Gastrocnemius medialis (tissue), 4 donors: ENCODE results near the gene CELSR1. TPM values are rescaled to one million over a fixed set of nuclear protein-coding genes. Genes with fewer than 3 reads are reported as not detected.

ENCODE experiments used
- ATAC-seq, 2 donors: fragments of 150-250 bp; one replicate each; pipeline ENCODE4 v1.9.1; 2016
- DNase-seq, 2 donors: peaks; one replicate each; pipeline ENCODE4 v3.0.0-alpha.2; 2019
- H3K27ac ChIP-seq, 4 donors: fragments of 200-600 bp; sonication (generic); 1 replicate in 1 of 4; 2 replicates in 3 of 4; pipeline ENCODE4 v1.5.1; 2016 to 2018; ENCODE audit warnings: mild to moderate bottlenecking in 2 of 4, moderate library complexity in 1 of 4
- H3K27me3 ChIP-seq, 3 donors: fragments of 200-600 bp; sonication (generic) in 2 of 3; 1 replicate in 1 of 3; 2 replicates in 2 of 3; pipeline versions ENCODE4 v1.5.1 to v1.6.0; 2016 to 2019; ENCODE audit warnings: mild to moderate bottlenecking in 1 of 3, moderate library complexity in 1 of 3
- H3K36me3 ChIP-seq, 2 donors: fragments of 200-600 bp; sonication (generic) in 1 of 2; one replicate each; pipeline ENCODE4 v1.5.1; 2017 to 2018
- H3K4me1 ChIP-seq, 2 donors: fragments of 200-600 bp; sonication (generic) in 1 of 2; one replicate each; pipeline ENCODE4 v1.5.1; 2016 to 2017; ENCODE audit warnings: mild to moderate bottlenecking in 2 of 2
- H3K4me3 ChIP-seq, 4 donors: fragments of 200-600 bp; sonication (generic) in 3 of 4; 1 replicate in 1 of 4; 2 replicates in 3 of 4; pipeline ENCODE4 v1.5.1; 2016 to 2019; ENCODE audit warnings: mild to moderate bottlenecking in 2 of 4
- H3K9me3 ChIP-seq, 3 donors: fragments of 200-600 bp; sonication (generic) in 2 of 3; 1 replicate in 1 of 3; 2 replicates in 2 of 3; pipeline ENCODE4 v1.5.1; 2016 to 2019
- CTCF ChIP-seq, 5 experiments: fragments of 450-650 bp in 3 of 5; fragments of 200-600 bp in 2 of 5; sonication (generic) in 2 of 5; IDR thresholded peaks in 4 of 5; conservative IDR thresholded peaks in 1 of 5; 1 replicate in 4 of 5; 2 replicates in 1 of 5; pipeline ENCODE4 v1.5.1; 2016 to 2019; ENCODE audit warnings: antibody characterized with exemption in 5 of 5, mild to moderate bottlenecking in 3 of 5, moderate library complexity in 3 of 5
- POLR2A ChIP-seq, 2 donors: fragments of 450-650 bp; IDR thresholded peaks; one replicate each; pipeline ENCODE4 v1.6.1; 2017; ENCODE audit warnings: antibody characterized with exemption in 2 of 2, mild to moderate bottlenecking in 2 of 2, moderate library complexity in 2 of 2
- in situ Hi-C, 4 donors: fragments of 200-750 bp; cut with MboI; loops; one replicate each; pipeline versions ENCODE4 v1.15.0 to v1.8.0; 2017; ENCODE audit warnings: low sequenced_read_pairs in 4 of 4
- intact Hi-C: fragments of 100-400 bp; cut with DNase I; formaldehyde crosslinking; loops from one replicate; pipeline ENCODE4 v1.15.1; 2023; ENCODE audit warnings: low total_unique reads
- total RNA-seq, 4 donors: library from RNA; depleted of rRNA; stranded (reverse); fragments of >200 nt; gene quantifications; one replicate each; pipeline versions ENCODE4 v1.1.0 to v1.2.3, GENCODE V29; 2016

The CELSR1 gene
- total RNA-seq, 4 donors from 2014 or later = 0.10 to 1.5 (median 0.87) TPM

GRCh38 chr22:46352276-46352675 is 185.1 kb downstream of the CELSR1 start:
- H3K4me3 ChIP-seq = no peak overlapping the region
- H3K9me3 ChIP-seq = no peaks in the 10 kb centered on the region
- H3K36me3 ChIP-seq = peaks cover 3 to 82% of the 10 kb centered on the region in 2 donors
- intact Hi-C loops (no loop called here), in situ Hi-C loops (loop anchor here in 1 of 4 donors (25.0 kb wide), 1 partner anchor 185 kb away; the partner anchor contains the start of gene CELSR1)
- ATAC-seq = no peak
- H3K4me1 ChIP-seq = peaks cover 5% of the 10 kb centered on the region in 2 donors
- TF ChIP-seq POLR2A (IDR thresholded peaks at IDR 0.05) (no peak), CTCF (IDR thresholded peaks at IDR 0.05 in 4 of 5, conservative IDR thresholded peaks at IDR 0.05 in 1 of 5) (no peak)
- no peak for DNase-seq
- no peaks in the 10 kb centered on the region for H3K27me3 ChIP-seq
- peak overlapping the region in 2 of 4 donors; percentile 69 to 74 for H3K27ac ChIP-seq

DNA sequence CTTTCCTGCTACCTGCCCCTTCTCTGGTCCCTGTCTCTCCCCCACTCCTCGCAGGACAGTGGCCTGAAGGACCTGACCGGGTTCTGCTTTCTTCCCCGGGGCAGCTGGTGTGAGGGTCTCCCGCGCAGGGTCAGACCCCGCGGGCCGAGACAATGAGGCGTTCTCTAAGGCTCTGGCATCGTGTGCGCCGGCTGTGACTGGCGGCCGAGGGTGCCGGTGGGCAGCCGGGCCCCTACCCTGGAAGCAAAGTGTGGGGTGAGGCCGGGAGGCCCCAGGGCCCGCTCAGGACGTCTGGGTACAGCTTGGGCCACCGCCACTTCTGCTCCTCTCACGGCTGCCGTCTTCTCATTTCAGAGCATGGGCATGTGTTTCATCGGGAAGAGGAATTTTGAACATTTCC is 185.7 kb downstream of the CELSR1 start:
- Histone ChIP-seq H3K27me3 (no peaks in the 10 kb centered on the region), H3K4me3 (no peak overlapping the region), H3K27ac (no peak overlapping the region), H3K4me1 (peaks cover 5% of the 10 kb centered on the region in 2 donors), H3K36me3 (peaks cover 3 to 82% of the 10 kb centered on the region in 2 donors), H3K9me3 (no peaks in the 10 kb centered on the region)
- ATAC-seq (no peak), DNase-seq (no peak)
- in situ Hi-C loops (loop anchor here in 1 of 4 donors (25.0 kb wide), 1 partner anchor 186 kb away; the partner anchor contains the start of gene CELSR1), intact Hi-C loops (no loop called here)
- TF ChIP-seq POLR2A (IDR thresholded peaks at IDR 0.05) (no peak), CTCF (IDR thresholded peaks at IDR 0.05 in 4 of 5, conservative IDR thresholded peaks at IDR 0.05 in 1 of 5) (no peak)

DNA sequence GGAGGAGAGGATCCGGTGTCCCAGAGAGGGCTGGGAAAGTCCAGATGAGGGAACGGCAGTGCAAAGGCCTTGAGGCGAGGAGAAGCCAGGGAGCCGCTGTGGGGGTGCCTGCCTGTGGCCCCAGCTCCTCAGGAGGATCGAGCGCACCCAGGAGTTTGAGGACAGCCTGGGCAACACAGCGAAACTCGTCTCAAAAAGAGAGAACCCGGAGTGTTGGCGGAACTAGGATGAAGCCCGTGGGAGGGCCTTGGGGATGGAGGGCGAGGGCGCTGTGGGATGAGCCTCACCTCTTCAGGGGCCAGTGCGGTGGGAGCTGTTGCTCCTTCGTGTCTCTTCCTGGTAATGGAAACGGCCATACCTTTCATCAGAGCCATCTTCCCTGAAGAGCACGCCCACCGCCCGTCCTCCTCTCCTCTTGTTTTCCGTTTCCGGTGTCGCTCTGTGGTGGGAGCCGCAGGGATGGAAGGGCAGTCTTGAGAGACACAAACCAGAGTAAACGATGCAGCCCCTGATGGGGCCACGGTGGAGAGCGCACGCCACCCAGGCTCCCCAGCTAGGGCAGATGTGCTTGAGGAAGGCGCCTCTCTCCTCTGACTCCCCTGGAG is 186.2 kb downstream of the CELSR1 start:
- Histone ChIP-seq H3K9me3 (no peaks in the 10 kb centered on the region), H3K27ac (no peak overlapping the region), H3K36me3 (peaks cover 3 to 83% of the 10 kb centered on the region in 2 donors), H3K4me1 (peaks cover 5% of the 10 kb centered on the region in 2 donors), H3K4me3 (no peak overlapping the region), H3K27me3 (no peaks in the 10 kb centered on the region)
- in situ Hi-C loops (loop anchor here in 1 of 4 donors (25.0 kb wide), 1 partner anchor 186 kb away; the partner anchor contains the start of gene CELSR1), intact Hi-C loops (no loop called here)
- DNase-seq = no peak
- no peak for ATAC-seq
- no peak for TF ChIP-seq CTCF (IDR thresholded peaks at IDR 0.05 in 4 of 5, conservative IDR thresholded peaks at IDR 0.05 in 1 of 5)
- TF ChIP-seq POLR2A (IDR thresholded peaks at IDR 0.05) = no peak

DNA sequence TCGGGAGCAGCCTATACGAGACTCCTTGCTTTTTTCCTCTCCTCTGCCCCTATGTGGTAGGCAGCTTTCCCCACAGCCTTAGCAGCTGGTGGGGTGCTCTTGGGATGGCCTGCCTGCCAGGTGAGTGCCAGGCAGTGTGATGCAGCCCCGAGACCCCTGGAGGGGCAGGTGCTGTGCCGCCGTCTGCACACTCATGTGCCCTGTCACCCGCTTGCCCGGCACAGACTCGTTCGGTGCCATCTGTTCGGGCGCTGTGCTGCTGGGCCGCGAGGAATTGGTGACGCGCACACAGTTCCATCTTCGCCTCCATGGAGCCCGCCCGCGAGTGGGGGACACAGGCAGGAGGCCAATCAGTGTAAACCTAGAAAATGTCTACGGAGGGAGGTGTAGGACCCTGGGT is 186.8 kb downstream of the CELSR1 start:
- H3K4me3 ChIP-seq = no peak overlapping the region
- no peak overlapping the region for H3K27ac ChIP-seq
- no peak for DNase-seq
- H3K4me1 ChIP-seq = peaks cover 5% of the 10 kb centered on the region in 2 donors
- TF ChIP-seq POLR2A (IDR thresholded peaks at IDR 0.05) = no peak
- no peak for TF ChIP-seq CTCF (IDR thresholded peaks at IDR 0.05 in 4 of 5, conservative IDR thresholded peaks at IDR 0.05 in 1 of 5)
- intact Hi-C loops (no loop called here), in situ Hi-C loops (loop anchor here in 1 of 4 donors (25.0 kb wide), 1 partner anchor 187 kb away; the partner anchor contains the start of gene CELSR1)
- H3K36me3 ChIP-seq = peaks cover 3 to 89% of the 10 kb centered on the region in 2 donors
- H3K27me3 ChIP-seq = no peaks in the 10 kb centered on the region
- no peaks in the 10 kb centered on the region for H3K9me3 ChIP-seq
- ATAC-seq = no peak
